Measurements from ENCODE around the gene KLHL24.

DNA sequence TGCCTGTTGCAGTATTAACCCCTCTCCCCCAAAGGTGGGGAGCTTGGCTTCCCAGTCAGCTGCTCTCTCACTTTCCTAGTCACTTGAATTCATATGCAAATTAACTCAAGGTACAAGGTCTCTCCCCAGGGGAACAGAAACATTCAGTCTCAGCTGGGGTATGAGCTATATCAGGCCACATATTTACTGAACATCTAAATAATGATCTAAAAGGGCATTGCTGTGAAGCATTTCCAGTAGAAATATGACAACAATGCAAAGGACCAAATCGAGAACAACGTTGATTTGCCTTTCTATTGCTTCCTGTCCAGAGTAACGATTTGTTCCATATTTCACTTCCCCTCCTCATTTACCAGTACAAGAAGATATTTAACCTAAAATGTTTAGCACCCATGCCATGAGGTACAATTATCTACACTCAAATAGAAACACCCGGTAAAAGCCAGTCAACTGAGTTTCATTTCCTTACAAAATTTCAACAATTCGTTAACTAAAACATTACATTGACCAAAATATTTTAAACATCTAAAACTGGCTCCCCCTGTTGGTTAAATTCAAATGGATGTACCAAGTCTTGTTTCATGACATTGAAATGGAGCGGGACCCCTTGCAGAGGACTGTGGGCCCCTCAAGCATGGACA is 43.4 kb upstream of the KLHL24 start:
- TF ChIP-seq CTCF (conservative IDR thresholded peaks at IDR 0.05) (peak; percentile 58), EZH2 (IDR thresholded peaks at IDR 0.05; ENCODE audit: low read depth) (no peak)
